Right lobe of liver (tissue), 4 donors: ENCODE results near the gene NSMF.

Experiments used
- POLR2A ChIP-seq: fragments of 450-650 bp; IDR thresholded peaks from one replicate; pipeline ENCODE4 v1.6.1; 2017; ENCODE audit warnings: antibody characterized with exemption, mild to moderate bottlenecking
- TF ChIP-seq, protein P1 (sequence below), 4 donors: fragments of 200-600 bp in 3 of 4; fragments of 450-650 bp in 1 of 4; IDR thresholded peaks; one replicate each; pipeline versions ENCODE4 v1.5.1 to v1.8.0; 2016 to 2022; ENCODE audit warnings: antibody characterized with exemption in 4 of 4, mild to moderate bottlenecking in 2 of 4
- donor health status: DM: no; HTN: no; CAD: no.
- donor health status: DM: no; HTN: no; CAD: no.
- donor health status: DM: no; HTN: yes; CAD: no.

DNA sequence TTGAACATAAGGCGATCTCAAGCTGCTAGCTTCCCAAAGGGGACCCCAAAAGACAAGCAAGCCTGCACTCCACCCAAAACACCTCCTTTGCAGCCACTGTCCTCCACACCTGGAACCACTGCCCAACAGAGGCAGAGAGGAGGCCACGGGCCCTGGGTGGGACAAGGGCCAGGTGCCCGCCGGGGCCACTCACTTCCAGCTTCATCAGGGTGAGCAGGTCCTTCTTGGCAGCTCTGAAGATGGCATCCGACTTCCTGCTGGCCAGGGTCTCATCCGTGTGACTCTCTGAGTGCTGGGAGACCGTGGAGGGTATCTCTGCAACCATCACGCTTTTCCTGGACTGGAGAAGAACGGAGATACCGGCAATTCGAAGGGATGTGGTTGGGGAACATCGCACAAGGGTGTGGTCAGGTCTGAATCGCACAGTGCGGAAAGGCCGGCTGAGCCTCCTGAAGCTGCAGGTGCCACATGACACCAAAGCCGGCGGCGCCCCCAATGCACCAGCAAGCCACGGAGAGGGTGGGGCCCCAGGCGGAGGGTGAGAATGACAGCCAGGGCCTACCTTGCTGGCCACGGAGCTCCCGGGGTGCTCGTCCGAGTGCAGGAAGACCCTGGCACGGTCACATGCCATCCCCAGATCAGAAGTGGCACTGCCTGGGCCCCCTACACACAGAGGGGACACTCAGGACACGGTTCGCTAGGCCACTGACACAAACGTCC is 46.4 kb upstream of the NSMF start:
- no peak for TF ChIP-seq POLR2A
- TF ChIP-seq, protein P1, sequence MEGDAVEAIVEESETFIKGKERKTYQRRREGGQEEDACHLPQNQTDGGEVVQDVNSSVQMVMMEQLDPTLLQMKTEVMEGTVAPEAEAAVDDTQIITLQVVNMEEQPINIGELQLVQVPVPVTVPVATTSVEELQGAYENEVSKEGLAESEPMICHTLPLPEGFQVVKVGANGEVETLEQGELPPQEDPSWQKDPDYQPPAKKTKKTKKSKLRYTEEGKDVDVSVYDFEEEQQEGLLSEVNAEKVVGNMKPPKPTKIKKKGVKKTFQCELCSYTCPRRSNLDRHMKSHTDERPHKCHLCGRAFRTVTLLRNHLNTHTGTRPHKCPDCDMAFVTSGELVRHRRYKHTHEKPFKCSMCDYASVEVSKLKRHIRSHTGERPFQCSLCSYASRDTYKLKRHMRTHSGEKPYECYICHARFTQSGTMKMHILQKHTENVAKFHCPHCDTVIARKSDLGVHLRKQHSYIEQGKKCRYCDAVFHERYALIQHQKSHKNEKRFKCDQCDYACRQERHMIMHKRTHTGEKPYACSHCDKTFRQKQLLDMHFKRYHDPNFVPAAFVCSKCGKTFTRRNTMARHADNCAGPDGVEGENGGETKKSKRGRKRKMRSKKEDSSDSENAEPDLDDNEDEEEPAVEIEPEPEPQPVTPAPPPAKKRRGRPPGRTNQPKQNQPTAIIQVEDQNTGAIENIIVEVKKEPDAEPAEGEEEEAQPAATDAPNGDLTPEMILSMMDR (IDR thresholded peaks at IDR 0.05): no peak
